Osteoblast (primary cell): ENCODE data around the gene QSOX1. TPM values are rescaled to one million over a fixed set of nuclear protein-coding genes. Genes with fewer than 3 reads are reported as not detected.

ENCODE experiments used
- DNase-seq: peaks from one replicate; pipeline ENCODE4 v3.0.0; 2011; ENCODE audit warnings: low spot score, mixed read lengths; ENCODE audit not compliant: insufficient read length; ENCODE audit errors: missing footprints
- H2AFZ ChIP-seq: 2 replicates; pipeline ENCODE4 v1.6.0; 2011; ENCODE audit warnings: mild to moderate bottlenecking, low read length
- H3K27ac ChIP-seq: 2 replicates; pipeline ENCODE4 v1.5.1; 2011; ENCODE audit warnings: mild to moderate bottlenecking, low read depth, low read length, moderate library complexity
- H3K27me3 ChIP-seq: 2 replicates; pipeline ENCODE4 v1.6.0; 2012; ENCODE audit warnings: mild to moderate bottlenecking, control low read depth, inconsistent platforms, low read length, moderate library complexity; ENCODE audit not compliant: insufficient read depth
- H3K36me3 ChIP-seq: 2 replicates; pipeline ENCODE4 v1.5.1; 2011; ENCODE audit warnings: mild to moderate bottlenecking, low read length, control low read depth, moderate library complexity; ENCODE audit not compliant: insufficient read depth
- H3K4me1 ChIP-seq: 2 replicates; pipeline ENCODE4 v1.5.1; 2011; ENCODE audit warnings: mild to moderate bottlenecking, low read length, control low read depth, moderate library complexity; ENCODE audit not compliant: insufficient read depth
- H3K4me2 ChIP-seq: 2 replicates; pipeline ENCODE4 v1.6.0; 2011; ENCODE audit warnings: mild to moderate bottlenecking, low read length; ENCODE audit not compliant: insufficient read depth
- H3K4me3 ChIP-seq: fragments of 200-600 bp; sonication (generic); 3 replicates; pipeline ENCODE4 v1.5.1; 2012; ENCODE audit warnings: mild to moderate bottlenecking, low read length, inconsistent platforms; ENCODE audit not compliant: insufficient read depth
- H3K79me2 ChIP-seq: 2 replicates; pipeline ENCODE4 v1.6.0; 2012; ENCODE audit warnings: mild to moderate bottlenecking, low read length, control low read depth, inconsistent platforms; ENCODE audit not compliant: insufficient read depth
- H3K9me3 ChIP-seq: 2 replicates; pipeline ENCODE4 v1.5.1; 2011; ENCODE audit warnings: low read depth, low read length, control low read depth
- H4K20me1 ChIP-seq: 2 replicates; pipeline ENCODE4 v1.6.0; 2012; ENCODE audit warnings: mild to moderate bottlenecking, low read length, control low read depth; ENCODE audit not compliant: insufficient read depth
- total RNA-seq: library from RNA; depleted of rRNA; stranded (reverse); fragments of >200 nt; gene quantifications from 2 replicates; pipeline ENCODE4 v1.2.3, GENCODE V29; 2012
- TF ChIP-seq, protein P1 (sequence below): IDR thresholded peaks from 2 replicates; pipeline ENCODE4 v1.5.1; 2011; ENCODE audit warnings: mild to moderate bottlenecking, low read depth, low read length, moderate library complexity; ENCODE audit errors: extremely low read depth

The QSOX1 gene
- total RNA-seq, 1 donor, result 373 TPM

DNA sequence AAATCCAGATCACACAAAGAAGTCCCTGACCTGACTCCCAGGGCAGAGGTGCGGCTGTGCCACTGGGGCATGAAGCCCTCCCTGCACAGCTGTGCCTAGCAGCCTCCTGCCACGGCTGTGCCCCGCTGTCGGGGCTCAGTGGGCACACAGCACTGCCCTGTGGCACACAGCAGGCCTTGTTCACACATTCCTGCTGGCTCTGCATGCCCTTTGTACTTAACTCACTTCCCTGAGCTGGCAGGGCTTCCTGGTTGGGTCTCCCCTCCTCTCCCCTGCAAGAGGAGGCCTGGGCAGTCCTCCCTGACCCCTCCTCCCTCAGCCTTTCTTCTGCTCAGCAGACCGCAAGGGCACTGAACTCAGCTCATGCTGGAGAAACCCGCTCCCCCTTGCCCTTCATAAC, 90.2 kb downstream of the QSOX1 start:
- no peak overlapping the region for H3K27ac ChIP-seq
- H3K79me2 ChIP-seq, result no peaks in the 10 kb centered on the region
- H3K4me3 ChIP-seq, result no peak overlapping the region
- TF ChIP-seq, protein P1, sequence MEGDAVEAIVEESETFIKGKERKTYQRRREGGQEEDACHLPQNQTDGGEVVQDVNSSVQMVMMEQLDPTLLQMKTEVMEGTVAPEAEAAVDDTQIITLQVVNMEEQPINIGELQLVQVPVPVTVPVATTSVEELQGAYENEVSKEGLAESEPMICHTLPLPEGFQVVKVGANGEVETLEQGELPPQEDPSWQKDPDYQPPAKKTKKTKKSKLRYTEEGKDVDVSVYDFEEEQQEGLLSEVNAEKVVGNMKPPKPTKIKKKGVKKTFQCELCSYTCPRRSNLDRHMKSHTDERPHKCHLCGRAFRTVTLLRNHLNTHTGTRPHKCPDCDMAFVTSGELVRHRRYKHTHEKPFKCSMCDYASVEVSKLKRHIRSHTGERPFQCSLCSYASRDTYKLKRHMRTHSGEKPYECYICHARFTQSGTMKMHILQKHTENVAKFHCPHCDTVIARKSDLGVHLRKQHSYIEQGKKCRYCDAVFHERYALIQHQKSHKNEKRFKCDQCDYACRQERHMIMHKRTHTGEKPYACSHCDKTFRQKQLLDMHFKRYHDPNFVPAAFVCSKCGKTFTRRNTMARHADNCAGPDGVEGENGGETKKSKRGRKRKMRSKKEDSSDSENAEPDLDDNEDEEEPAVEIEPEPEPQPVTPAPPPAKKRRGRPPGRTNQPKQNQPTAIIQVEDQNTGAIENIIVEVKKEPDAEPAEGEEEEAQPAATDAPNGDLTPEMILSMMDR, result no peak
- H3K9me3 ChIP-seq, result no peaks in the 10 kb centered on the region
- H3K27me3 ChIP-seq, result peaks cover 30% of the 10 kb centered on the region
- H4K20me1 ChIP-seq, result peaks cover 3% of the 10 kb centered on the region
- H3K4me2 ChIP-seq, result no peak overlapping the region
- DNase-seq, result peak; percentile 68
- H3K36me3 ChIP-seq, result no peaks in the 10 kb centered on the region
- no peaks in the 10 kb centered on the region for H3K4me1 ChIP-seq
- no peak overlapping the region for H2AFZ ChIP-seq

DNA sequence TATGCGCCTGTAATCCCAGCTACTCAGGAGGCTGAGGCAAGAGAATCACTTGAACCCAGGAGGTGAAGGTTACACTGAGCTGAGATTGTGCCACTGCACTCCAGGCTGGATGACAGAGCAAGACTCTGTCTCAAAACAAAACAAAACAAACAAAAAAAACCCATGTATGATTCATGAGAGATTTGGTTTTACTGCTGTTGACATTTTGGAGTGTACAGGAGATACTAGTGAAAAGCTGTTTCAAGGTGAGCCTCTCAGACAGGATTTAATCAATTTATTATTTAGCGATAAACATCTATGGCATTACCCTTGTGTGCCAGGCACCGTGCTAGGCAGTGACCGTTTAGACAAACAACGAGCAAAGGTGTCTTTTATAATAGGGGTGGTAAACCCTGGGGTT, 91.9 kb downstream of the QSOX1 start:
- no peak for DNase-seq
- H3K27ac ChIP-seq, result no peak overlapping the region
- H3K4me2 ChIP-seq, result no peak overlapping the region
- no peaks in the 10 kb centered on the region for H3K79me2 ChIP-seq
- peaks cover 3% of the 10 kb centered on the region for H4K20me1 ChIP-seq
- no peak overlapping the region for H3K4me3 ChIP-seq
- peaks cover 13% of the 10 kb centered on the region for H3K27me3 ChIP-seq
- H2AFZ ChIP-seq, result no peak overlapping the region
- H3K36me3 ChIP-seq, result no peaks in the 10 kb centered on the region
- H3K9me3 ChIP-seq, result no peaks in the 10 kb centered on the region
- TF ChIP-seq, protein P1, result no peak
- H3K4me1 ChIP-seq, result no peaks in the 10 kb centered on the region

DNA sequence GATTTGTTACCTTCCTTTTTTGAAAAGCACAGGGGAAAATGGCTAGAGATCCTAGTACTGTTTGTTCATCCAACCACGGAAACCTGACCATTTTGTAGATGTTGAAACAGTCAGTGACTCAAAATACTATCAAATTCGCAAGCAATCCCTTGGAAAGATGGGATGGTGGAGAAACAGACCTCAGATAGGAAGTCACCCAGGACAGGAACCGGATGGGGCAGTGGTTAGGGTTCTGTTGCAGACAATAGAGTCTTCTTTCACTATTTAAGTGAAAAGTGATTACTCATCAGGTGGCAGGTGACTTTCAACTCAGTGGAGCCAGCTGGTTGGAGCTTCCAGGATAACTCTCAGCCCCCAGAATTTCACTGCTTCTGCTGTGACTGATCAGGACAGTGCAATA, 92.4 kb downstream of the QSOX1 start:
- peaks cover 12% of the 10 kb centered on the region for H3K27me3 ChIP-seq
- no peak overlapping the region for H3K27ac ChIP-seq
- H3K36me3 ChIP-seq, result no peaks in the 10 kb centered on the region
- H3K4me1 ChIP-seq, result no peaks in the 10 kb centered on the region
- H3K4me3 ChIP-seq, result no peak overlapping the region
- H2AFZ ChIP-seq, result no peak overlapping the region
- H3K79me2 ChIP-seq, result no peaks in the 10 kb centered on the region
- H4K20me1 ChIP-seq, result peaks cover 3% of the 10 kb centered on the region
- TF ChIP-seq, protein P1, result no peak
- H3K4me2 ChIP-seq, result no peak overlapping the region
- DNase-seq, result peak; percentile 63
- no peaks in the 10 kb centered on the region for H3K9me3 ChIP-seq

DNA sequence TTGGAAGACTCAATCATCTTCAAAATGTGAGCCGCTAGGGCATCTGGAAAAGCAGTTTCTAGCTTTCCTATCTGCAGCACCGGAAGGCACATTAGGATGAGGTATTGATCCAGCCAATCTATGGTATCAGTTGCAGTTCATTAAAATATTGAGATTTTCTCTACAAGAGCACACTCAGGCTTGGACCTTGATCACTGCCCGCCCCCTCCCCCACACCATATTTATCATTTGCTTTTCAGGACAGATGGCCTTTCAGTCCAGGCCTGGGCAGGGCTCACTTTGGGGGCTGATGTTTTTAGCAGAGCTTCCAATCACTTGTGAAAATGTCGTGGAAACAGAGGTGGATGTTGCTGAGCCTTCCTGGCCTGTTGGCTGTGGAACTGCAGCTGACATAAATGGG, 92.9 kb downstream of the QSOX1 start:
- no peak overlapping the region for H3K4me3 ChIP-seq
- H2AFZ ChIP-seq, result no peak overlapping the region
- peaks cover 3% of the 10 kb centered on the region for H4K20me1 ChIP-seq
- no peak overlapping the region for H3K27ac ChIP-seq
- no peaks in the 10 kb centered on the region for H3K36me3 ChIP-seq
- no peaks in the 10 kb centered on the region for H3K4me1 ChIP-seq
- peak; percentile 41 for DNase-seq
- H3K4me2 ChIP-seq, result no peak overlapping the region
- no peaks in the 10 kb centered on the region for H3K79me2 ChIP-seq
- TF ChIP-seq, protein P1, result no peak
- H3K27me3 ChIP-seq, result peaks cover 7% of the 10 kb centered on the region
- H3K9me3 ChIP-seq, result no peaks in the 10 kb centered on the region
